Activated CD4-positive, CD25-positive, alpha-beta regulatory T cell treated with anti-CD3 and anti-CD28 coated beads, Interleukin-2, amount 50 U/mL, for 24 hours (primary cell): ENCODE results near the gene CSF2RB.

Experiments used
- ATAC-seq, 2 donors: fragments of 150-1000 bp; cut with Tn5 transposase; one replicate each; pipeline ENCODE4 v1.10.0; 2021; ENCODE audit warnings: mild to moderate bottlenecking in 1 of 2, moderate library complexity in 1 of 2

The CSF2RB gene

DNA sequence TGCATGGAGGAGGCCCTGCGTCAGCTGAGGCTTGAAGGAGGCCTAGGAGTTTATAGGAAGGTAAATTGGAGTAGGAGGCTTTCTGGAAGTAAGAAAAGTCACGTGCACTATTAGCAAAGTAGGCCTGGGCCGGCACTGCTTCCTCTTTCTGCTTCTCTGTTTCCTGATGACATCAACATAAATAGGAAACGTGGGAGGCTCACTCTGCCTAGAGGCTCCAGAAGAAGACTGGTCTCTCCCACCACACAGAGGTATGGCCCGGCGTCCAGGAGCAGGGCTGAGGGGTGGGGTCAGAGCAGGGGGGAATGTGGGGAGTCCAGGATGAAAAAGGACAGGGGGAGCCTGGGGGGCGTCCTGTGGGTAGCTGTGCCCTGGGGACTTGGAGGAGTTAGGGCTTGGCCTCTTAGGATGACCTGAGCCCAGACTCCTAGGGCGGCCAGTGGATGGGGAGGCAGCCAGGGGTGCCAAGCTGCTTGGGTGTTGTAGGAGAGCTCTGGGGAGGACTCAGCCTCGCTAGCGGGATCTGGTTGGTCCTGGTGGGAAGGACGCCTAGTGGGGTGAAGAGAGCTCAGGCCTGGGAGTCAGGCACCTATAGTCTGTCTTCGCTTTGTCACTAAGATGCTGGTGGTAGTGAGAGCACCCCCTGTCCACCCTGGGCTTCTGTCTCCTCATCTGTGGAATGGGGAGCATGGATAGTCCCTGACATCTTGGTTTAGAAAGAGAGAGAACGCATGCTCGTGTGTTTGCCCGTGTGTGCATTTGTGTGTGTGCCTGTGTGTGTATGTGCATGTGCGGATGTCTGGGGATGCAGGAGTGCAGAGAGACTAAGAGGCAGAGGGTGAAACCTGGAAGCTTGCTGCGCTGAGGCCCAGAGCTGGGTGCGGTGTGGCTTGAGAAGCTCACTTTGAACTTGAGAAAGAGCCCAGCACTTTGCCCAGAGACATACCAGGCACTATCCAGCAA is at the start of gene CSF2RB:
Gene CSF2RB, plus strand, starts transcription at position 202 of the 963 bp plus-strand sequence. CDS start 8,580 bp downstream, outside the sequence.
- ATAC-seq = peak; percentile 48 to 50

- no peak for ATAC-seq
Measured at GRCh38 chr22:36863979-36864378, 49.4 kb upstream of the CSF2RB start.

GRCh38 chr22:36864454-36865215 is 48.8 kb upstream of the CSF2RB start:
- no peak for ATAC-seq

DNA sequence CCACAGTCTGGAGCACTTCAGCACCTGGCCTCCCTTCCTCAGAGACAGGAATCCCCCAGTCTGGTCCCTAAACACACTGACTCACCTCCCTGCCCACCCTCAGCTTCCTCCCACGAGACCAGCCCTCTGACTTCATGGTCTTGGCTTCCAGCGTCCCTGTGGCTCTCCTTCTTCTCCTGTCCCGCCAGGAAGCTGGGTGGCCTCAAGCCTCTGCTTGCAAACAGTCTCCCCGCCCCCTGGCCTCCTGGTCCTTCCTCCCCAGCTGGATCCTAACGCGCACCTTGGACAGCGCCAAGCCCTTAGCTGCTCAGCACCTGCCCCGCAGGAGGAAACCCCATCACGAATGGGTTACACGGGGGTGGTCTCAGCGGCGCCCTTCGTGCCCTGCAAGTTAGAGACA is 48.1 kb upstream of the CSF2RB start:
- no peak for ATAC-seq

DNA sequence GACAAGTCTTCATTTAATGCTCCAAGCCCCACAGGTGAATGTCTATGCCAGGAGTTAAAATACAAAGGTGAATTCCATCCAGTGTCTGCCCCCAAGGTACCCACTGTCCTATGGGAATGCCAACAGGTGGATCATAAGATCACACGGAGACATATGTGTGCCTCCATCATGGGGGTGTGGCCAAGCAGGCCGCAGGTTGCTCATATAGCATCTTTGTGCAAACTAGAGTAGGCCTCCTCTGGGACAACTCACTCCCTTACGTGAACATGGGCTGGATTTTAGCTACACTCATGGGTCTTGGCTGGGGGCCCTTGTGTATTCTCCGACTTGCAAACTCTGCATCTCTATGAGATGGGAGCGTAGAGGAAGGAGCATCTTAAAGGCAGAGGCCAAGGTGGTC is 45.7 kb upstream of the CSF2RB start:
- ATAC-seq = no peak

- ATAC-seq = no peak
Measured at GRCh38 chr22:36868546-36869181, 44.8 kb upstream of the CSF2RB start.

GRCh38 chr22:36870250-36870649 is 43.2 kb upstream of the CSF2RB start:
- no peak for ATAC-seq

DNA sequence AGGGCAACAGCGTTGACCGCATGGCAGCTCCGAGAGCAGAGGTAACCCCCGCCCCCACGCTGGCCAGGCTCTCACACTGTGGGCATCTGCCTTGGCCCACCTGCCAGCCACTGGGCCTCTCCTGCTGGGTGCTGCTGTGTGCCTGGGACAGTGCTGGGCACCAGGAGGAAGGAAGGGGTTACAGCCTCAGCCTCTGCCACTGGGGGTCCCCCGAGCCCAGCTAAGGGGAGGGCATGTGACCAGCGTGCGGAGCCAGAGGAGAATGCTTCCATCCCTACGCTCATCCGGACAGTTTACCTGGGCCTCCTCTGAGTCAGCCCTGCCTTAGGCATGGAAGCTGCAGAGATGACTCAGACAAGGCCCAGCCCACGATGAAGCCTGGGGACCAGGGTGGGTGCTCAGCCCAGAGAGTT is 41.8 kb upstream of the CSF2RB start:
- ATAC-seq = no peak

DNA sequence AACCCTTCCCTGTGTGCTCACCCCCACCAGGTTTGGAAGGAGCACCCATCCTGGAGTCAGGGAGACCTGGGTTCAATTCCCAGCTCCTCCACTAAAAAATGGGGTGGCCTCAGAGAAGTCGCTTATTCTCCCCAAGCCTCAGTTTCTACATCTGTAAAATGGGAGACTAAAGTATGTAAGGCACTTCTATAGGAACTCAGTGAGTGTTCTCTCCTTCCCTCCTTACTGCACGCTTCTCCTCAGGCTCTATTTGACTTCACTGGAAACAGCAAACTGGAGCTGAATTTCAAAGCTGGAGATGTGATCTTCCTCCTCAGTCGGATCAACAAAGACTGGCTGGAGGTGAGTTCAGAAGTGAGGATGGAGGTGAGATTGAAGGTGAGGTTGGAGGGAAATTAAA is 41.3 kb upstream of the CSF2RB start:
- no peak for ATAC-seq

DNA sequence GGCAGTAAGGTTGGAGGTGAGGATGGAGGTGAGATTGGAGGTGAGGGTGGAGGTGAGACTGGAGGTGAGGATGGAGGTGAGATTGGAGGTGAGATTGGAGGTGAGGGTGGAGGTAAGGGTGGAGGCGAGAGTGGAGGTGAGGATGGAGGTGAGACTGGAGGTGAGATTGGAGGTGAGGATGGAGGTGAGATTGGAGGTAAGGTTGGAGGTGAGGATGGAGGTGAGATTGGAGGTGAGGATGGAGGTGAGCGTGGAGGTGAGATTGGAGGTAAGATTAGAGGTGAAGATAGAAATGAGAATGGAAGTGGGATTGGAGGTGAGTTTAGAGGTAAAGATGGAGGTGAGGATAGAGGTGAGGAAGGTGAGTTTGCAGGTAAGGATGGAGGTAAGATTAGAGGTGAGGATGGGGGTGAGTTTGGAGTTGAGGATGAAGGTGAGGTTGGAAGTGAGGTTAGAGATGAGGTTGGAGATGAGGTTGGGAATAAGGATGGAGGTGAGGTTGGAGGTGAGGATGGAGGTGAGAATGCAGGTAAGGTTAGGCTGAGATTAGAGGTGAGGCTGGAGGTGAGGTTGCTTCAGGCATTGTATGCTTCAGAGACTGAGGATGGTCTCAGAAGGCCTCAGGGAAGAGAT is 40.4 kb upstream of the CSF2RB start:
- no peak for ATAC-seq

- ATAC-seq = peak; percentile 87 to 88
Measured at GRCh38 chr22:36873614-36874308, 39.7 kb upstream of the CSF2RB start.

GRCh38 chr22:36874309-36874696 is 39.1 kb upstream of the CSF2RB start:
- ATAC-seq = no peak

DNA sequence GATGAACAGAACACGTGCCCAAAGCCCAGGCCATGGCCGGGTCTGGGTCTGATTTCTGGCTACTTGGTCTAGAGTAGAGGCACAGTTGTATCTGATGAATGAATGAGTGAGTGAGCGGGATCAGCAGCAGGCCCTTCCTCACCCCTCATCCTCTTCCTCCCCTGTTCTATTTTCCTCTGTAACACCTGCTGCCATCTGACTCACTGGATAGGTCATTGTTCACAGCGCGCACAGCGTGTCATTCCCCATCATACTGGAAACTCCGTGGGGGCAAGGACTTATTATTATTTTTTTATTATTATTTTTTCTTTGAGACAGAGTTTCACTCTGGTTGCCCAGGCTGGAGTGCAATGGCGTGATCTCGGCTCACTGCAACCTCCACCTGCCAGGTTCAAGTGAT is 38.7 kb upstream of the CSF2RB start:
- ATAC-seq = no peak

- ATAC-seq = no peak
Measured at GRCh38 chr22:36875741-36876140, 37.7 kb upstream of the CSF2RB start.

DNA sequence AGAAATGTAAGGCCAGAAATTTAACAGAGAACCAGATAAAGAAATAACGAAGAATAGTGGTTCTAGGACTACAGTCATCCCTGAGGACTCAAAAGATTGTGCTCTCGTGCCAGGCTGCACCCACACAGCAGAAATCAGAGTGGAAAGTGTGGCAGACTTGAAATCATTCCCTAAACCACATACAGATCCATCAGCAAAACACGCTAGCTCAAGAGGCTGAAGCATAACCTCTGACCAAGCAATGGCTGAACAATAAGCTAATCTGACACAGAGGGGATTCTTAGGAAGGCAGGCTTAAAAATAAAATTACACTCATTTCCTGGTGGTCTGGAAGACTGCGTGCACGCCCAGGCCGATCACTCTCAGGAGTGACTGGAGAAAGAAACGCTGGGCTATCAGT is 33.7 kb upstream of the CSF2RB start:
- no peak for ATAC-seq

GRCh38 chr22:36881504-36882245 is 31.8 kb upstream of the CSF2RB start:
- peak; percentile 58 to 69 for ATAC-seq

GRCh38 chr22:36884349-36885158 is 28.9 kb upstream of the CSF2RB start:
- peak; percentile 72 to 75 for ATAC-seq

DNA sequence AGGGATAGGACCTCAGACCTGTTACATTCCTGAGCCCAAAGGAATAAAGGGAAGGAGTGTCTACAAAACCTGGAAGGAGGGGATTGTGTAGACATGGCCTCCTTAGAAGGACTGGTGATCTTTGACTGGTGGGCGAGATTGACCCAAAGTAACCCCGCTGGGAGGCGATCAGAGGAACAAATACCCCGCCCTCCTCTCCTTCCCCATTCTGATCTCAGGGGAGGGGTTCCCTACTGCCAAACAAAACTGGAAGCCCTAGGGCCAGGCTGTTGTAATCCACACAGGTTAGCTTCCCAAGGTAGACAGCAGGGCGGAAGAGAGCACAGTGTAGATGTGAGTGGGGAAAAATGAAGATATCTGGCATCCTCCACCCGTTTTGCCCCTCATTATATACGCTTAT is 28.0 kb upstream of the CSF2RB start:
- ATAC-seq = no peak

DNA sequence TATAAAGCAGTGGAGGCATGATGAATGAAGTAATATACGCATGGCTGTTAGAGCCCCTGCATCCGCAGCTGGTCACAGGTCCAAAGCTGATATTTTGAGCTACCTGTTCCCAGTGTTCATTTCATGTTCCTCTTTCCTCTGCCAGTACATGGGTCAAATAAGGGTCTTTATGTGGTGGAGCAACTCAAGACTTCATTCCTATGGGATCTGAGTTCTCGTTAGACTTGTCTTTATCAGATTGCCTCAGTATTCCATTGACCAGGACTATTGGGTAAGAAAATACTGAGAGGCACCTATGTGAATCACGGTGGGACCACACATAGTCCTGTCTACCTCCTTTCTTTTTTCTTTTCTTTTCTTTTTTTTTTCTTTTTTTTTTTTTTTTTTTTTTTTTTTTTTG is 27.4 kb upstream of the CSF2RB start:
- ATAC-seq = no peak

GRCh38 chr22:36887162-36887561 is 26.3 kb upstream of the CSF2RB start:
- peak; percentile 80 to 85 for ATAC-seq
